Measurements from ENCODE around the gene SEMA5B.

Gene SEMA5B

DNA sequence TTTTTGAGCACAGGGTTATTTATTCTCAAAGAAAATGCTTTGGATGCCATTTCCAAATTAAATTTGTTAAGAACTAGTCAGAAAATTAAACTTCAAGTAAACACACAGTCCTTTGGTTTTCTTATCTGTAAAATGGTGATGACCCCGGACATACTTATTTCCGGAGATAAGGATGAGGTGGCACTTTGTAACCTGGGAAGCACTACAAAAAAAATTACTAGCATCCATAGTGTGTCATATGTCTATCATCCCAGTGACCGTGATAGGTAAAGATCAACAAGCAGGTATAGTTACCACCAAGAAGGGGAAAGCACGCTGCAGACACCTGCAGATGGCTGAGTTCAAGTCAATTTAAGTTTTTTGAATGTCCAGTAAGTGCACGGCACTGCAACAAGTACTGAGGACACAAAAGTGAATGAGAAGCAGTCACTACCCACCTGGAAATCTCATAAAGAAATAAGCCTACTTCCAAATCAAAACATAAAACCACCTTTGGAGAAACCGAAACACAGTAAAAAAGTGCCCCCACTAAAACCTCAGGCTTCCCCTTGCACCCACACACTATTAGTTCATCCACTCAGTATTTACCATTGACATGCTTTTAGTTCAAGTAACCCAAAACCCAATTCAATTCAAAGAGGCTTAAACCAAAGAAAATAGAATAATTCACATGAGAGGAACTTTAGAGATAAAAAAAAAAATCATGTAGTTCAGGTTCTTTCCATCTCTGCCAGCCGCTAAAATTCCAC lies 24.6 kb downstream of the SEMA5B start:
- DNase-seq, result no peak
- TF ChIP-seq POLR2A (IDR thresholded peaks at IDR 0.05; ENCODE audit: low read length), result no peak
- TF ChIP-seq GATA1 (IDR thresholded peaks at IDR 0.05; ENCODE audit: low read depth, low read length), result no peak

DNA sequence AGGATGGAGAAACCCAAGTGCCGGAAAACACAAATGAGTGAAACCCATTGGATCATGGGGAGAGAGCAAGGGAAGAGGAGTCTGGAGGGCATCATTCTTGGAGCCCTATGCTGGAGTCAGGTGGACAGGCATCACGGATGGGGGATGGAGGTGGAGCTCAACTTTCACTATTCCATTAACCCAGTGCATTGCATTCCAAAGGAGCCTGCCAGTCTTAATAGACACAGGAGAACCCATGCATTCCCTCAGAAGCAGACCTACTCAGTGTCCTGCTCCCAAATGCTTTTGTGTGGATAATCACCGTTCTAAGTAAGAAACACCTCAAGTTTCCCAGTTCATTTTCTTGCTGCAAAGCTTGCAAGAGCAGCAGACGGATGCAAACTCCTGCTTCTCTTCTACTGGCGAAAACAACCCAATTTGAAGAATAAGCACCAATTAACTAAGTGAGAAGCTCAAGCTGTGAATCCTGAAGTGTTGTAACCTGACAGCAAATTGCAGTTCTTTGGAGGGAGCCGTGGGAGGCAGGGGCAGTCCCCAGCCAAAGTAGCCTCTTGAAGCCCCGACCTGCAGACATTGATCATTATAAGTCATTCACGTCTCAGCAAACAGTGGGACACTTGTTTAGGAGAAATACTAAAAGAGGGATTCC lies 25.3 kb downstream of the SEMA5B start:
- TF ChIP-seq POLR2A (IDR thresholded peaks at IDR 0.05; ENCODE audit: low read length) (no peak), GATA1 (IDR thresholded peaks at IDR 0.05; ENCODE audit: low read depth, low read length) (no peak)
- DNase-seq, result no peak

DNA sequence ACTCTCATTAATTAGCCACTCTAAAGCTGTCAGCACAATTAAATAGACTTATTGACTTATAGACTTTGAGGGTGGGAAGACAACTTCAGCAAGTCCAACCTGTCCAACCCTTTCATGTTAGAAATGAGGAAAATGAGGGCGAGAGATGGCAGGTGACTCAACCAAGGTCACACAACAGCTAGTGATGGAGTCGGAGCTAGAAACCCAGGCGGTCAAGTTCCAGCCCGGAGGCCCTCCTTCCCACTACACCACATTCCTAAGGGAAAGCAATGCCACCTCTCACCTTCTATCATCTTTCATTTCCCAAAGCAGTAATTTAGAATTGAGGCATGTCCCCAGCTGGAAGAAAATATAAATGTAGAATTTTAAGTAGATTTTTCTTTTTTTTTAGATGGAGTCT lies 28.7 kb downstream of the SEMA5B start:
- no peak for TF ChIP-seq POLR2A (IDR thresholded peaks at IDR 0.05; ENCODE audit: low read length)
- no peak for TF ChIP-seq GATA1 (IDR thresholded peaks at IDR 0.05; ENCODE audit: low read depth, low read length)
- DNase-seq, result no peak

- no peak for DNase-seq
- TF ChIP-seq POLR2A (IDR thresholded peaks at IDR 0.05; ENCODE audit: low read length), result no peak
- no peak for TF ChIP-seq GATA1 (IDR thresholded peaks at IDR 0.05; ENCODE audit: low read depth, low read length)
These were observed 29.4 kb downstream of the SEMA5B start for GRCh38 chr3:122998206-122998605.

GRCh38 chr3:122996038-122996580 lies 31.5 kb downstream of the SEMA5B start:
- TF ChIP-seq GATA1 (IDR thresholded peaks at IDR 0.05; ENCODE audit: low read depth, low read length) (no peak), POLR2A (IDR thresholded peaks at IDR 0.05; ENCODE audit: low read length) (no peak)

DNA sequence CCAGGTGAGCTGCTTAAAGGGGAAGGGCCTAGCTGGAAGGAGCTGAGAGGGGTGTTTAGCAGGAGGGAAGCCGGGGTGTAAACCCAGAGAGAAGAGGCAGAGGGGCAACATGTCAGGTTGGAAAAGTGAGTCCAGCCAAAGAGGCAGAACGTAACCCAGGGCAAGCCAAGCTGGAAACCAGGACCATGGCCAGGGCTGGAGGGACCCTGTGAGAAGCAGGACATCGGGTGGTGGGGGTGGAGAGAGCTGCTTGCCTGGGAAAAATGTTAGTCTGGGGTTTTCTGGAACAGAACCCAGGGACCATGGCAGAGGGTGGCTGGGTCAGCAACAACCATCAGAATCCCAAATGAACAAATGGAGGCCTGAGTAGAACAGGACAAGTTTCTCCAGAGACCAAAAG lies 32.6 kb downstream of the SEMA5B start:
- TF ChIP-seq GATA1 (IDR thresholded peaks at IDR 0.05; ENCODE audit: low read depth, low read length), result no peak

More at GRCh38 chr3:122996038-122996580, 31.5 kb downstream of the SEMA5B start:
- DNase-seq, result no peak

GRCh38 chr3:122993124-122993978 lies 34.2 kb downstream of the SEMA5B start:
- TF ChIP-seq POLR2A (IDR thresholded peaks at IDR 0.05; ENCODE audit: low read length) (no peak), GATA1 (IDR thresholded peaks at IDR 0.05; ENCODE audit: low read depth, low read length) (no peak)
- DNase-seq, result no peak

More for the DNA sequence above, 32.6 kb downstream of the SEMA5B start:
- no peak for DNase-seq

GRCh38 chr3:122992676-122993075 lies 34.9 kb downstream of the SEMA5B start:
- no peak for DNase-seq
- TF ChIP-seq GATA1 (IDR thresholded peaks at IDR 0.05; ENCODE audit: low read depth, low read length), result no peak
- no peak for TF ChIP-seq POLR2A (IDR thresholded peaks at IDR 0.05; ENCODE audit: low read length)

GRCh38 chr3:122992133-122992532 lies 35.4 kb downstream of the SEMA5B start:
- TF ChIP-seq POLR2A (IDR thresholded peaks at IDR 0.05; ENCODE audit: low read length) (no peak), GATA1 (IDR thresholded peaks at IDR 0.05; ENCODE audit: low read depth, low read length) (no peak)
- no peak for DNase-seq

- no peak for TF ChIP-seq GATA1 (IDR thresholded peaks at IDR 0.05; ENCODE audit: low read depth, low read length)
- TF ChIP-seq POLR2A (IDR thresholded peaks at IDR 0.05; ENCODE audit: low read length), result no peak
- no peak for DNase-seq
These were observed 36.2 kb downstream of the SEMA5B start for GRCh38 chr3:122991236-122991985.

DNA sequence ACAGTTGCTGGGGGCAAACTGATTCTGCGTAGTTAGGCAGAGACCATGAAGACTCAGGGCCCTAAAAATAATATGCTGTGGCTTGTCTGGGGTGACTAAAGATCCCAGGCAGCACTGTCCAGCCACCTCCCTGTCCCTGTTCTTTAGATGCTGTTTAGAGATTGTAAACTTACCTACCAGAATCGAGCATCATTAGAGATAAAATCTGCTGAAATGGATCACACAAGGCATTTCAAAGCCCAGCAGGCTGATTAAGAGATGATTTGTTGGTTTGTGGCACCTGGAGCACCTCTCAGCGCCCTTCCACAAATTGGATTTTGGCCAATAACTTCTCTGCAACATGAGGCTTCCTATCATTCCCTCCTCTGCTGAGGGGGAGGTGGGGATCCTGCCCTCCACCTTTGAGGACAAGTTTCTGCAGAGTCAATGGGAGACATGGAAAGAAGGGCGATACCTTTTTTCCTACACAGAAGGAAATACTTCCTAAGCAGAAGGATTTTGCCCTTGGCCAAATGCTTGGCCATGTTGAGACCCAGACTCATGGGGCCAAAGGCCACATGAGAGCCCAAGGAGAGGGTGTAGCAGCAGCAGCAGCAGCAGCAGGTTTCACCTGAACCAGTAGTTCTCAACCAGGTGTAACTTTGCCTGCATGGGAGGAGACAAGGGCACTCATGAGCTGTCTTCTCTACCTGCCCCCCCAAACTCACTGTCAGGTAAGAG lies 37.5 kb downstream of the SEMA5B start:
- TF ChIP-seq GATA1 (IDR thresholded peaks at IDR 0.05; ENCODE audit: low read depth, low read length), result no peak
- no peak for TF ChIP-seq POLR2A (IDR thresholded peaks at IDR 0.05; ENCODE audit: low read length)
- no peak for DNase-seq

- no peak for TF ChIP-seq GATA1 (IDR thresholded peaks at IDR 0.05; ENCODE audit: low read depth, low read length)
- TF ChIP-seq POLR2A (IDR thresholded peaks at IDR 0.05; ENCODE audit: low read length), result no peak
- no peak for DNase-seq
These were observed 39.1 kb downstream of the SEMA5B start for GRCh38 chr3:122988508-122988907.

All from erythroblast (primary cell).